Chondrocyte (in vitro differentiated cells): ENCODE measurements around the gene TXLNG. TPM values are rescaled to one million over a fixed set of nuclear protein-coding genes. Genes with fewer than 3 reads are reported as not detected.
"Not testable (repeated sequence)": the region's sequence is repeated elsewhere in the genome, so short reads cannot be mapped to it uniquely, and the experiment has no call there.

Source experiments
- DNase-seq: peaks from one replicate; pipeline ENCODE4 v3.0.0; 2021; ENCODE audit warnings: mixed read lengths, low spot score
- H3K27ac Mint-ChIP-seq: one replicate; pipeline ENCODE4 v1.8.0; 2021; ENCODE audit warnings: mild to moderate bottlenecking, moderate library complexity, mixed read lengths; ENCODE audit not compliant: unreplicated experiment
- H3K27me3 Mint-ChIP-seq: 2 replicates; pipeline ENCODE4 v1.8.0; 2021; ENCODE audit warnings: low read depth, mixed read lengths
- H3K36me3 Mint-ChIP-seq: 2 replicates; pipeline ENCODE4 v1.8.0; 2021; ENCODE audit warnings: low read depth, mixed read lengths
- H3K4me1 Mint-ChIP-seq: 2 replicates; pipeline ENCODE4 v1.8.0; 2021; ENCODE audit warnings: low read depth, mild to moderate bottlenecking, mixed read lengths
- H3K4me3 Mint-ChIP-seq: one replicate; pipeline ENCODE4 v1.8.0; 2021; ENCODE audit warnings: mild to moderate bottlenecking, moderate library complexity, mixed read lengths; ENCODE audit not compliant: unreplicated experiment
- H3K9me3 Mint-ChIP-seq: 2 replicates; pipeline ENCODE4 v1.8.0; 2021; ENCODE audit warnings: low read depth, mixed read lengths
- total RNA-seq: library from RNA; stranded (reverse); gene quantifications from 3 replicates; pipeline ENCODE4 v1.2.1, GENCODE V29; 2021
- TF ChIP-seq, protein P1 (sequence below): fragments of 200-600 bp; sonication (generic); IDR thresholded peaks from 2 replicates; pipeline ENCODE4 v1.5.0; 2021; ENCODE audit warnings: antibody characterized with exemption, mild to moderate bottlenecking, moderate library complexity

The TXLNG gene
- total RNA-seq, 1 donor from 2014 or later, result 9.1 TPM

DNA sequence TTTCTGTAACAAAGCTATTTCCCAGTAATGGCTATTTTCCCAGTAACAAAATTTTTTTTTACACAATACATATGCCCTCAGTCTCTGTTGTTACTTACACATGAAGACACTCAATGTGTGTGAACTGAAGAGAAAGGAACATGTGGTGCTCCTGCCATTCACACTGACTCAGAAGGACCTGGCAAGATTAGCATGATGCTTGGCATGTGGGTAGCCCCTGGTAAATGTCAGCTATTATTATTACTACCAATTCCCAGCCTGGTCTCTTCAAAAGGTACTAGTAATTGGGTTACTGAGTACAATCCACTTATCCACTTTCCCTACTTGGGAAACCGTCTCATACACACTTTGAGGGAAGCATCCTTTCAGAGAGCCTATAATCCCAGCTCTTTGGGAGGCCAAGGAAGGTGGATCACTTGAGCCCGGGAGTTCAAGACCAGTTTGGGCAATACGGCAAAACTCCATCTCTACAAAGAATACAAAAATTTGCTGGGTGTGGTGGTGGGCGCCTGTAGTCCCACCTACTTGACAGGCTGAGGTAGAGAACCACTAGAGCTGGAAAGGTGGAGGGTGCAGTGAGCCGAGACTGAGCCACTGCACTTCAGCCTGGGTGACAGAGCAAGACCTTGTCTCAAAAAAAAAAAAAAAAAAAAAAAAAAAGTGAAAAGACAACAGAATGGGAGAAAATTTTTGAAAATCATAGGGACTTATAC lies 69.3 kb downstream of the TXLNG start:
- DNase-seq, result no peak
- Mint-ChIP-seq H3K4me1 (peaks cover 26% of the 10 kb centered on the region), H3K36me3 (peaks cover 38% of the 10 kb centered on the region)

DNA sequence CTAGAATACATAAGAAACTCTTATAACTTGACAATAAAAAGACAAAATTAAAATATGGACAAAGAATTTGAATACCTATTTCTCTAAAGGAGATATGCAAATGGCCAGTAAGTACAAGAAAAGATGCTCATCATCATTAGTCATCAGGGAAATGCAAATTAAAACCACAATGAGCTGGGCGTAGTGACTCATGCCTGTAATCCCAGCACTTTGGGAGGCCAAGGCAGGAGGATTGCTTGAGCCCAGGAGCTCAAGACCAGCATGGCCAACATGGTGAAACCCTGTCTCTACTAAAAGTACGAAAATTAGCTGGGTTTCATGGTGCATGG lies 69.8 kb downstream of the TXLNG start:
- not testable (repeated sequence) for H3K4me3 Mint-ChIP-seq, H3K27me3 Mint-ChIP-seq, H3K27ac Mint-ChIP-seq, H3K9me3 Mint-ChIP-seq, DNase-seq
- Mint-ChIP-seq H3K4me1 (peaks cover 24% of the 10 kb centered on the region), H3K36me3 (peaks cover 38% of the 10 kb centered on the region)

More for the DNA sequence above, 69.3 kb downstream of the TXLNG start:
- Mint-ChIP-seq H3K9me3 (peaks cover 3% of the 10 kb centered on the region), H3K27me3 (no peaks in the 10 kb centered on the region), H3K27ac (no peak overlapping the region), H3K4me3 (no peak overlapping the region)
- TF ChIP-seq, protein P1, sequence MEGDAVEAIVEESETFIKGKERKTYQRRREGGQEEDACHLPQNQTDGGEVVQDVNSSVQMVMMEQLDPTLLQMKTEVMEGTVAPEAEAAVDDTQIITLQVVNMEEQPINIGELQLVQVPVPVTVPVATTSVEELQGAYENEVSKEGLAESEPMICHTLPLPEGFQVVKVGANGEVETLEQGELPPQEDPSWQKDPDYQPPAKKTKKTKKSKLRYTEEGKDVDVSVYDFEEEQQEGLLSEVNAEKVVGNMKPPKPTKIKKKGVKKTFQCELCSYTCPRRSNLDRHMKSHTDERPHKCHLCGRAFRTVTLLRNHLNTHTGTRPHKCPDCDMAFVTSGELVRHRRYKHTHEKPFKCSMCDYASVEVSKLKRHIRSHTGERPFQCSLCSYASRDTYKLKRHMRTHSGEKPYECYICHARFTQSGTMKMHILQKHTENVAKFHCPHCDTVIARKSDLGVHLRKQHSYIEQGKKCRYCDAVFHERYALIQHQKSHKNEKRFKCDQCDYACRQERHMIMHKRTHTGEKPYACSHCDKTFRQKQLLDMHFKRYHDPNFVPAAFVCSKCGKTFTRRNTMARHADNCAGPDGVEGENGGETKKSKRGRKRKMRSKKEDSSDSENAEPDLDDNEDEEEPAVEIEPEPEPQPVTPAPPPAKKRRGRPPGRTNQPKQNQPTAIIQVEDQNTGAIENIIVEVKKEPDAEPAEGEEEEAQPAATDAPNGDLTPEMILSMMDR, result no peak

DNA sequence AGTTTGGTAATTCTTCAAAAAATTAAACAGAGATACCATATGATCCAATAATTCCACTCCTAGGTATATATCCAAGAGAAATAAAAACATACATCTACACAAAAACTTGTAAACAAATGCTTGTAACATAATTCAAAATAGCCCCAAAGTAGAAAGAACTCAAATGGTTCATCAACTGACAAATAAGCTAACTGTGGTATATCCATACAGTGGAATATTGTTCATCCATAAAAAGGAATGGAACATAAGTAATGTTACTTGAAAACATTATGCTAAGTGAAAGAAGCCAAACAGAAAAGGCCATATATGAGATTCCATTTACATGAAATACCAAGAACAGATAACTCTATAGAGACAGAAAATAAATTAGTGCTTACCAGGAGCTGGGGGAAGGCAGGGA lies 70.5 kb downstream of the TXLNG start:
- Mint-ChIP-seq H3K36me3 (peaks cover 34% of the 10 kb centered on the region), H3K27me3 (no peaks in the 10 kb centered on the region), H3K4me1 (peaks cover 17% of the 10 kb centered on the region), H3K27ac (peak overlapping the region; percentile 8), H3K9me3 (peaks cover 3% of the 10 kb centered on the region), H3K4me3 (no peak overlapping the region)
- TF ChIP-seq, protein P1, result no peak
- DNase-seq, result no peak

DNA sequence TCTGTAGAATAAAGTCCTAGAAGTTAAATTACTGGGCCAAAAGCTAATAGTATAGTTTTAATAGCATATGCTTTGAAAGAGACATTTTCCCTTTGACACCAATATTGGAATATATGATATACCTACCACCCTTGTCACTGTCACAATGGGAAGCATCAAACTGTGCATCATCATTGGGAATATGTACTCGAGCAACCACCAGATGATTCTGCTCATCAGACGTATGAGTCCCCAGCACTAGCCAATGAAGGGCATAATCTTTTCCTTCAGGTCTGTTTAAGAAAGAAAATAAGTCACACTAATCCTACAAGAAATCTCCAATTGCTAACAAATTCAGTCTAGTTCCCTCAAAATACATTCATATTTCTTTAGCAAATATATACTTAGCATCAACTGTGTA lies 76.6 kb downstream of the TXLNG start:
- Mint-ChIP-seq H3K27me3 (no peaks in the 10 kb centered on the region), H3K27ac (no peak overlapping the region), H3K36me3 (peaks cover 10% of the 10 kb centered on the region), H3K4me3 (no peak overlapping the region), H3K4me1 (peaks cover 42% of the 10 kb centered on the region), H3K9me3 (no peaks in the 10 kb centered on the region)
- DNase-seq, result no peak
- TF ChIP-seq, protein P1, result no peak

DNA sequence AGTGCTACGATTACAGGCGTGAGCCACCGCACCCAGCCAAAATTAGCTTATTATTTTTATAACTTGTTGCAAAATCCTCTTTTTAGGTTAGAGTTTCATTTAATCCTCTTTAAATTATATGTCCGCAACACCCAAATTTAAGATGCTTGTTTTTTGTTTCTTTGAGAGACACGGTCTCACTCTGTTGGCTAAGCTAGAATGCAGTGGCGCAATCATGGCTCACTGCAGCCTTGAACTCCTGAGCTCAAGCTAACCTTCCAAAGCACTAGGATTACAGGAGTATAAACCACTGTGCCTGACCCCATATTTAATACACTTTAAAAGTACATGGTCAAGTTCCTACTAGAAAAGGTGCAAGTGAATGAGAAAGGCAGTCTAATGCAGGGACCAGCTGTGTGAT lies 81.7 kb downstream of the TXLNG start:
- no peak overlapping the region for H3K27ac Mint-ChIP-seq
- H3K4me3 Mint-ChIP-seq, result peak overlapping the region; percentile 3
- H3K4me1 Mint-ChIP-seq, result peaks cover 52% of the 10 kb centered on the region
- peaks cover 1% of the 10 kb centered on the region for H3K36me3 Mint-ChIP-seq
- no peaks in the 10 kb centered on the region for H3K27me3 Mint-ChIP-seq
- H3K9me3 Mint-ChIP-seq, result no peaks in the 10 kb centered on the region
- TF ChIP-seq, protein P1, result no peak
- no peak for DNase-seq

DNA sequence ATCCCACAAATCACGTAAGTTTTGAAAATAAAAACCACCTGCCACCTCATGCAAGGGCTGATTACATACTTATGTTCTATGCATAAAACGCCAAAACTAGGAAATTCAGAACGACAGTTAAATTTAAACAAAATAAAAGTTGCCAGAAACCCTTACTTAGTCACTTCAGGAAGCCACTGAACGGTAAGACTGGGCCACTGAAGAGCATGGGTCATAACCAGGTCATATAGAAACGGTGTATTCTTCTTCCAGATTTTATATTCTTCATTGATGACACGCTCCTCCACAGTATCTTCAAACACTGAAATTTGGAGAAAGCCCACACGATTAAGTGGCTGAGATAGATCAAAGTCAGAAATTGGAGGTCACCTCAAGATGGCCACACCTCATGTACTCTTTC lies 82.7 kb downstream of the TXLNG start:
- Mint-ChIP-seq H3K4me1 (peaks cover 48% of the 10 kb centered on the region), H3K4me3 (peak overlapping the region; percentile 82), H3K27me3 (no peaks in the 10 kb centered on the region), H3K9me3 (no peaks in the 10 kb centered on the region), H3K27ac (peak overlapping the region; percentile 70), H3K36me3 (peaks cover 1% of the 10 kb centered on the region)
- TF ChIP-seq, protein P1, result no peak
- no peak for DNase-seq
